Dedifferentiated amniotic fluid mesenchymal stem cell (primary cell): ENCODE results near the gene ZNF217.
A peak's percentile ranks its signal among the peaks of the same experiment; 100 is the strongest.
"Not testable (repeated sequence)": the region's sequence is repeated elsewhere in the genome, so short reads cannot be mapped to it uniquely, and the experiment has no call there.

Experiments used
- DNase-seq: peaks from one replicate; pipeline ENCODE4 v3.0.0-alpha.2; 2016; ENCODE audit errors: extremely low spot score

ZNF217 gene

GRCh38 chr20:53583660-53584549 is 9.7 kb downstream of the ZNF217 start:
- DNase-seq = not testable (repeated sequence)

- peak; percentile 80 for DNase-seq
Observed at GRCh38 chr20:53582574-53583351, 10.9 kb downstream of the ZNF217 start.

GRCh38 chr20:53582251-53582570 is 11.4 kb downstream of the ZNF217 start:
- no peak for DNase-seq

- DNase-seq = no peak
Observed at GRCh38 chr20:53581444-53582250, 12.0 kb downstream of the ZNF217 start.

- DNase-seq = no peak
Observed at GRCh38 chr20:53580376-53581111, 13.1 kb downstream of the ZNF217 start.

- no peak for DNase-seq
Observed at GRCh38 chr20:53579581-53580375, 13.9 kb downstream of the ZNF217 start.

- no peak for DNase-seq
Observed at GRCh38 chr20:53579266-53579580, 14.4 kb downstream of the ZNF217 start.

GRCh38 chr20:53578492-53579222 is 15.0 kb downstream of the ZNF217 start:
- peak; percentile 93 for DNase-seq

GRCh38 chr20:53576586-53577318 is 16.9 kb downstream of the ZNF217 start:
- DNase-seq = no peak

GRCh38 chr20:53576195-53576580 is 17.5 kb downstream of the ZNF217 start:
- DNase-seq = no peak

GRCh38 chr20:53575481-53576194 is 18.0 kb downstream of the ZNF217 start:
- no peak for DNase-seq

- no peak for DNase-seq
Observed at GRCh38 chr20:53574819-53575218, 18.8 kb downstream of the ZNF217 start.

GRCh38 chr20:53574259-53574789 is 19.3 kb downstream of the ZNF217 start:
- DNase-seq = no peak

GRCh38 chr20:53571555-53572286 is 21.9 kb downstream of the ZNF217 start:
- no peak for DNase-seq

- no peak for DNase-seq
Observed at GRCh38 chr20:53570446-53571276, 23.0 kb downstream of the ZNF217 start.

- DNase-seq = no peak
Observed at GRCh38 chr20:53569606-53570307, 23.9 kb downstream of the ZNF217 start.
